HG03378 (cell line): Measurements from ENCODE around the gene MAGOHB.
"Not testable (repeated sequence)": the region's sequence is repeated elsewhere in the genome, so short reads cannot be mapped to it uniquely, and the experiment has no call there.

ENCODE experiments used
- ATAC-seq: cut with Tn5 transposase; IDR thresholded peaks from one replicate; pipeline ENCODE4 v1.9.1; 2021; ENCODE audit warnings: mild to moderate bottlenecking, moderate library complexity; ENCODE audit not compliant: unreplicated experiment

The MAGOHB gene

GRCh38 chr12:10612984-10613348, 443 bp downstream of the MAGOHB start:
- peak; percentile 8 for ATAC-seq

DNA sequence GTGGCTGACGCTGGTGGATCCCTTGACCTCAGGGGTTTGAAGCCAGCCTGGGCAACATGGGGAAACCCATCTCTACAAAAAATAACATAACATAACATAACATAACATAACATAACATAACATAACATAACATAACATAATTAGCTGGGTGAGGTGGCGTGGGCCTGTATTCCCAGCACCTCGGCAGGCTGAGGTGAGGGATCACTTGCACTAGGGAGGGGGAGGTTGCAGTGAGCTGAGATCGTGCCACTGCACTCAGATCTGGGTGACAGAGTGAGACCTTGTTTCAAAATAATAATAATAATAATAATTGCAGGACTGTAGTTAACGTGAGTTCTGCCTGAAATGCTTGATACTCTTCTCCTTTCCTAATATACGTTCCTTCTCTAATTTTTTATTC, 1.3 kb downstream of the MAGOHB start:
- ATAC-seq = no peak

- not testable (repeated sequence) for ATAC-seq
Observed at GRCh38 chr12:10611258-10611657, 2.2 kb downstream of the MAGOHB start.

- ATAC-seq = no peak
Observed at GRCh38 chr12:10610188-10610587, 3.2 kb downstream of the MAGOHB start.

GRCh38 chr12:10607885-10608458, 5.4 kb downstream of the MAGOHB start:
- ATAC-seq = no peak

GRCh38 chr12:10601860-10602259, 11.5 kb downstream of the MAGOHB start:
- no peak for ATAC-seq

- no peak for ATAC-seq
Observed at GRCh38 chr12:10600988-10601387, 12.4 kb downstream of the MAGOHB start.

- no peak for ATAC-seq
Observed at GRCh38 chr12:10595881-10596280, 17.5 kb downstream of the MAGOHB start.

DNA sequence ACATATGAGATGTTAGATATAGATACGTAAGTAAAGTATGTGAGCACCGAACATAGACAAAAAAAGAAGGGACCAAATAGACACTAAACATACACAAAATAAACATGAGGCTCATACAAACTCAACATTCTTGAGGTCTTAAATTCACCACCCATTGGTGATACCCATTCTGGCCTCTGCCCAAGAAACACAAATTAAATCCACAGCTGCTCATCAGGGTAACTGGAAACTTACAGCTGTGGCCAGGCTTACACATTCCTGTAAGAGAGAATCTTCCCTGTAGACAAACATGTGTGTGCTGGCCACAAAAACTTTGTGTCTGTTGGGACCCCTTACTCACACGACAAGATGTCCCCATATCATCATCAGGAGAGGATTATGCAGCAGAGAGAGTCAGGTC, 22.4 kb downstream of the MAGOHB start:
- no peak for ATAC-seq

DNA sequence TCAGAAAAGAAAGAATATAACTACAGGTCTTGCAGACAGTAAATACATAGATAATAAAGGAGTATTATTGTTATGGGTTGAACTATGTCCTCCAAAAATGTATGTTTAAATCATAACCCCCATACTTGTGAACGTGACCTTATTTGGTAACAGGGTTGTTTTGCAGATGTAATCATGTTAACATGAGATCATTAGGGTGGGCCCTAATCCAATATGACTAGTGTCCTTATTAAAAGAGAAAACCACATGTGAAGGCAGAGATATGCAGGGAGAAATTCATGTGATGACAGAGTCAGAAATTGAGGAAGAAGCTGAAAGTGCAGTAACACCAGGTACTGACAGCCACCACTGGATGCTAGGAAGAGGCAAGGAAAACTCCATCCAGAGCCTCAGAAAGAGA, 29.0 kb downstream of the MAGOHB start:
- no peak for ATAC-seq

GRCh38 chr12:10582704-10583103, 30.7 kb downstream of the MAGOHB start:
- ATAC-seq = no peak

DNA sequence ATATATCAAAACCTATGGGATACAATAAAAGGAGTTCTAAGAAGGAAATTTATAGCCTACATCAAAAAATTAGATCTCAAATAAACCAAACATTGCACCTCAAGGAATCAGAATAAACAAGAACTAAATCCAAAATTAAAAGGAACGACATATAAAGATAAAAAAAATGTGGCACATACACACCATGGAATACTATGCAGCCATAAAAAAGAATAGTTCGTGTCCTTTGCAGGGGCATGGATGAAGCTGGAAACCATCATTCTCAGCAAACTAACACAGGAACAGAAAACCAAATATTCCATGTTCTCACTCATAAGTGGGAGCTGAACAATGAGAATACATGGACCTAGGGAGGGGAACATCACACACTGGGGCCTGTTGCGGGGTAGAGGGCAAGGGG, 31.3 kb downstream of the MAGOHB start:
- ATAC-seq = not testable (repeated sequence)

- ATAC-seq = no peak
Observed at GRCh38 chr12:10574307-10574706, 39.1 kb downstream of the MAGOHB start.

- not testable (repeated sequence) for ATAC-seq
Observed at GRCh38 chr12:10572021-10572490, 41.4 kb downstream of the MAGOHB start.

GRCh38 chr12:10571141-10571540, 42.3 kb downstream of the MAGOHB start:
- ATAC-seq = no peak

GRCh38 chr12:10567813-10568212, 45.6 kb downstream of the MAGOHB start:
- ATAC-seq = no peak

GRCh38 chr12:10563966-10564365, 49.4 kb downstream of the MAGOHB start:
- no peak for ATAC-seq

- ATAC-seq = no peak
Observed at GRCh38 chr12:10563002-10563401, 50.4 kb downstream of the MAGOHB start.

GRCh38 chr12:10562306-10562933, 51.0 kb downstream of the MAGOHB start:
- no peak for ATAC-seq

DNA sequence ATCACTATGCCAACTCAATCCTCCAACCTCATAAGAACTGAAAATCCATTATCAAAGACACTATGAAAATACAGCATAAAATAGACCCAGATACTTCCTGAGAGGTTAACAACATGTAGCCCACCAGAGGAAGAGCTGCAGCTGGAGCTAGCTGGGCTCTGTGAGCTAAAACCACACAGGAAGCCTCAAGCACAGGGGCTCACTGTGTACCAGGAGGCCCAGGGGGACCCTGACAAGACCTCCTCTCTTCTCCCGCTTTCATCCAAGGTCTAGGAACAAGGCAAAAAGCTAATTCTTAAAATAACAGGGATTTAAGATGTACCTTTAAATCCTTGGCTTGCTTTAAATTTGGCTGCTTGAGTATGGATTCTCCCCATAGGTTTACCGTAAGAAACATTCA, 54.2 kb downstream of the MAGOHB start:
- no peak for ATAC-seq

GRCh38 chr12:10558789-10559188, 54.6 kb downstream of the MAGOHB start:
- no peak for ATAC-seq

DNA sequence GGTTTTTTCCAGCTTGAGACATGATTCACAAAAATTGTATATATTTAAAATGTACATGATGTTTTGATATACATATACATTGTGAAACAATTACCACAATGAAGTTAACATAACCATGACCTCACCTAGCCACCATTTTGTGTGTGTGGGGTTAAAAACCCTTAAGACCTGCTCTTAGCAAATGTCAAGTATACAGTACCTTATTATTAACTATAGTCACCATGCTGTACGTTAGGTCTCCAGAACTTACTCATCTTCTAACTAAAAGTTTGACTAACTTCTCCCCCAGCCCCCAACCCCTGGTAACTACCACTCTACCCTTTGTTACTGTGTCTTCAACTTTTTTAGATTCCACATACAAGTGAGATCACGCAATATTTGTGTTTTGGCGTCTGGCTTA, 55.1 kb downstream of the MAGOHB start:
- no peak for ATAC-seq

DNA sequence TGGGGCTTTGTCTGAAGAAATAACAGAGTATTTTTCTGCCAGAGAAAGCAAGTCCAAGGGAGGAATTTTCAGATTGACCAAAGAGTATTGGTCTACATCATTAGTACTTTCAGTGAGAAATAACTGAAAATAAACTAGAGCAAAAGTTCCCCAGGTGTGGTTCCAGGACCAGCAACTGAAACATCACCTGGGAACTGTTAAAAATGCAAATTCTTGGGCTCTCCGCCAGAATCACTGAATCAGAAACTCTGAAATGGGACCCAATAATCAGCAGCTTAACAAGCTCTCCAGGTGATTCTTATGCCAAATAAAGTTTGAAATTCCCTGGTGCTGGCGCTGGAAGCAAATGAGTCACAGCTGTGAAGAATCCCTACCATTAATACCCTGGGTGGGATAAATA, 55.6 kb downstream of the MAGOHB start:
- ATAC-seq = no peak
